Measurements from ENCODE around the gene TH.

Gene TH

GRCh38 chr11:2216400-2217064, 44.9 kb upstream of the TH start:
- TF ChIP-seq CTCF (IDR thresholded peaks at IDR 0.05): no peak
- Histone ChIP-seq H3K27ac (no peak overlapping the region), H3K4me3 (no peak overlapping the region)
- DNase-seq (ENCODE audit: low spot score): no peak

- H3K4me3 ChIP-seq: no peak overlapping the region
- no peak for DNase-seq (ENCODE audit: low spot score)
- TF ChIP-seq CTCF (IDR thresholded peaks at IDR 0.05): no peak
- no peak overlapping the region for H3K27ac ChIP-seq
Measured at GRCh38 chr11:2215561-2216399, 44.2 kb upstream of the TH start.

GRCh38 chr11:2215230-2215560, 43.6 kb upstream of the TH start:
- no peak for TF ChIP-seq CTCF (IDR thresholded peaks at IDR 0.05)
- no peak overlapping the region for H3K27ac ChIP-seq
- H3K4me3 ChIP-seq: no peak overlapping the region
- DNase-seq (ENCODE audit: low spot score): no peak

- no peak overlapping the region for H3K4me3 ChIP-seq
- no peak for TF ChIP-seq CTCF (IDR thresholded peaks at IDR 0.05)
- DNase-seq (ENCODE audit: low spot score): peak; percentile 63
- H3K27ac ChIP-seq: no peak overlapping the region
Measured at GRCh38 chr11:2214527-2215229, 43.1 kb upstream of the TH start.

GRCh38 chr11:2213890-2214526, 42.4 kb upstream of the TH start:
- no peak for TF ChIP-seq CTCF (IDR thresholded peaks at IDR 0.05)
- no peak for DNase-seq (ENCODE audit: low spot score)
- Histone ChIP-seq H3K27ac (no peak overlapping the region), H3K4me3 (no peak overlapping the region)

- no peak for TF ChIP-seq CTCF (IDR thresholded peaks at IDR 0.05)
- Histone ChIP-seq H3K27ac (no peak overlapping the region), H3K4me3 (no peak overlapping the region)
- DNase-seq (ENCODE audit: low spot score): peak; percentile 62
Measured at GRCh38 chr11:2213384-2213842, 41.8 kb upstream of the TH start.

Data from coronary artery (tissue), 2 donors.